GM12878 (cell line): Measurements from ENCODE around the gene LUZP2. TPM values are rescaled to one million over a fixed set of nuclear protein-coding genes. Genes with fewer than 3 reads are reported as not detected.

Experiments used
- ATAC-seq: fragments of 200-7000 bp; cut with Tn5 transposase; 3 replicates; pipeline ENCODE4 v1.9.1; 2020; ENCODE audit warnings: mild to moderate bottlenecking, moderate library complexity
- BruUV-seq: library from RNA; stranded (reverse); fragments of 400-500 nt; replicated peaks from 2 replicates; lab custom pipeline; 2021; lab: Mats Ljungman, UMichigan
- CTCF ChIA-PET: fragments of 300-600 bp; sonication (Branson Sonifier 250); formaldehyde crosslinking; extraction: SDS; loops from one replicate; lab custom pipeline; 2021; ENCODE audit warnings: inconsistent platforms; lab: Yijun Ruan, JAX
- POLR2A ChIA-PET: fragments of 350-600 bp; formaldehyde crosslinking; extraction: SDS; loops from one replicate; lab custom pipeline; 2021; ENCODE audit warnings: inconsistent platforms; lab: Charles Lee
- RAD21 ChIA-PET: fragments of 300-600 bp; sonication (Branson Sonifier 250); formaldehyde crosslinking; loops from one replicate; lab custom pipeline; 2023; ENCODE audit warnings: antibody characterized with exemption; ENCODE audit not compliant: unreplicated experiment; lab: Charles Lee
- SMC1A ChIA-PET: fragments of 300-600 bp; sonication (Branson Sonifier 250); formaldehyde crosslinking; loops from one replicate; lab custom pipeline; 2023; ENCODE audit not compliant: unreplicated experiment, uncharacterized antibody; lab: Charles Lee
- DNase-seq: peaks from one replicate; pipeline ENCODE4 v3.0.0-alpha.2; 2011; ENCODE audit warnings: low read depth, low spot score
- FAIRE-seq: peaks from 3 replicates; lab custom pipeline; 2011; peaks lifted over from hg19 to GRCh38; lab: Jason Lieb, UNC
- H2AFZ ChIP-seq: 2 replicates; pipeline ENCODE4 v1.6.0; 2011; ENCODE audit warnings: low read depth, low read length, control low read depth; ENCODE audit not compliant: control insufficient read depth
- H3K27ac ChIP-seq: 2 replicates; pipeline ENCODE4 v1.5.1; 2011; ENCODE audit warnings: control low read depth; ENCODE audit not compliant: control insufficient read depth, insufficient read depth
- H3K27me3 ChIP-seq, 2 experiments: replicated peaks in 1 of 2; 2 replicates each; pipeline versions ENCODE4 v1.6.0 to v1.6.1; 2011; ENCODE audit warnings: low read length in 1 of 2; ENCODE audit not compliant: control insufficient read depth in 2 of 2, insufficient read depth in 2 of 2
- H3K36me3 ChIP-seq, 2 experiments: 2 replicates each; pipeline ENCODE4 v1.5.1; 2011; ENCODE audit warnings: low read length in 1 of 2; ENCODE audit not compliant: control insufficient read depth in 2 of 2, insufficient read depth in 2 of 2
- H3K4me1 ChIP-seq: 2 replicates; pipeline ENCODE4 v1.6.1; 2011; ENCODE audit warnings: mild to moderate bottlenecking, low read length, moderate library complexity, mixed read lengths; ENCODE audit not compliant: control insufficient read depth, insufficient read depth
- H3K4me2 ChIP-seq: 2 replicates; pipeline ENCODE4 v1.6.0; 2011; ENCODE audit warnings: control low read depth; ENCODE audit not compliant: control insufficient read depth, insufficient read depth
- H3K4me3 ChIP-seq: fragments of 200-600 bp; sonication (generic); 2 replicates; pipeline ENCODE4 v1.5.1; 2016
- H3K79me2 ChIP-seq: 2 replicates; pipeline ENCODE4 v1.6.0; 2011; ENCODE audit warnings: low read length; ENCODE audit not compliant: control insufficient read depth, insufficient read depth
- H3K9ac ChIP-seq: 2 replicates; pipeline ENCODE4 v1.8.0; 2011; ENCODE audit warnings: low read length, control low read depth, mixed read lengths; ENCODE audit not compliant: control insufficient read depth, insufficient read depth
- H3K9me3 ChIP-seq: replicated peaks from 3 replicates; pipeline ENCODE4 v1.5.1; 2011; ENCODE audit warnings: mild to moderate bottlenecking, low read length; ENCODE audit not compliant: control insufficient read depth, insufficient read depth
- H4K20me1 ChIP-seq: 2 replicates; pipeline ENCODE4 v1.6.0; 2011; ENCODE audit not compliant: control insufficient read depth, insufficient read depth
- FOXK2 ChIP-seq: fragments of 450-650 bp; IDR thresholded peaks from 2 replicates; pipeline ENCODE4 v1.6.1; 2017; ENCODE audit warnings: mild to moderate bottlenecking, moderate library complexity
- GATAD2B ChIP-seq: fragments of 450-650 bp; conservative IDR thresholded peaks from 2 replicates; pipeline ENCODE4 v1.6.1; 2017; ENCODE audit warnings: low read depth, mild to moderate bottlenecking, moderate library complexity
- LARP7 ChIP-seq: fragments of 450-650 bp; IDR thresholded peaks from 2 replicates; pipeline ENCODE4 v1.6.1; 2017; ENCODE audit warnings: mild to moderate bottlenecking
- MXI1 ChIP-seq: fragments of 150-350 bp; IDR thresholded peaks from 2 replicates; pipeline ENCODE4 v1.6.1; 2011; ENCODE audit warnings: low read depth, mild to moderate bottlenecking, inconsistent platforms, low read length, improper control_type of control experiment
- NBN ChIP-seq: fragments of 450-650 bp; IDR thresholded peaks from 2 replicates; pipeline ENCODE4 v1.6.1; 2016
- RAD21 ChIP-seq: IDR thresholded peaks from 2 replicates; pipeline ENCODE4 v1.6.1; 2011; ENCODE audit warnings: mild to moderate bottlenecking, low read depth, low read length, moderate library complexity; ENCODE audit not compliant: insufficient read depth
- SIN3A ChIP-seq: IDR thresholded peaks from 2 replicates; pipeline ENCODE4 v1.6.1; 2012; ENCODE audit warnings: low read depth, low read length, improper control_type of control experiment
- SRF ChIP-seq, 2 experiments: IDR thresholded peaks; 2 replicates each; pipeline ENCODE4 v1.6.1; 2011; ENCODE audit warnings: low read depth in 2 of 2, low read length in 2 of 2, mild to moderate bottlenecking in 1 of 2, moderate library complexity in 1 of 2
- STAT1 ChIP-seq: fragments of 450-650 bp; conservative IDR thresholded peaks from 2 replicates; pipeline ENCODE4 v1.6.1; 2014; ENCODE audit warnings: antibody characterized with exemption, mild to moderate bottlenecking
- ZBTB40 ChIP-seq: fragments of 450-650 bp; IDR thresholded peaks from 2 replicates; pipeline ENCODE4 v1.6.1; 2016; ENCODE audit warnings: mild to moderate bottlenecking, moderate library complexity, borderline replicate concordance
- ZNF217 ChIP-seq: fragments of 450-650 bp; IDR thresholded peaks from 2 replicates; pipeline ENCODE4 v1.6.1; 2017; ENCODE audit warnings: antibody characterized with exemption, mild to moderate bottlenecking
- ZNF274 ChIP-seq: IDR thresholded peaks from one replicate; pipeline ENCODE4 v1.8.0; 2011; ENCODE audit not compliant: insufficient read length, insufficient read depth
- WGBS: methylation state at CpG from one replicate; pipeline ENCODE4 v1.1.6; 2016; ENCODE audit warnings: low lambda C conversion rate; ENCODE audit not compliant: insufficient replicate concordance, insufficient coverage; ENCODE audit errors: missing lambda C conversion rate; 5-methylcytosine and 5-hydroxymethylcytosine counted together
- in situ Hi-C: fragments of 300-500 bp; cut with MboI; formaldehyde crosslinking; loops from 9 replicates; pipeline ENCODE4 v1.14.3; 2018; ENCODE audit warnings: mixed read lengths
- intact Hi-C: fragments of 100-400 bp; cut with micrococcal nuclease; formaldehyde crosslinking; loops from one replicate; pipeline ENCODE4 v1.14.2; 2022; ENCODE audit not compliant: unreplicated experiment
- polyA plus RNA-seq, 11 experiments: library from polyadenylated mRNA; depleted of rRNA in 4 of 11; unstranded in 6 of 11; stranded (reverse) in 5 of 11; fragments of >200 nt; fragmentation: Nextera tagmentation in 4 of 11; fragmentation: Illumina TruSeq in 1 of 11; extraction: Ambion mirVana in 4 of 11; extraction: Trizol in 1 of 11; gene quantifications; 1 replicate in 1 of 11; 2 replicates in 10 of 11; pipeline versions ENCODE4 v1.2.1 to v1.2.3, GENCODE V29; 2011 to 2016; ENCODE audit warnings: inconsistent platforms in 2 of 11, missing spikeins in 2 of 11, low read depth in 1 of 11
- total RNA-seq, 4 experiments: library from RNA; depleted of rRNA in 3 of 4; stranded (reverse); fragments of >200 nt in 3 of 4; fragmentation: Illumina TruSeq in 1 of 4; extraction: Trizol in 1 of 4; gene quantifications; 2 replicates each; pipeline versions ENCODE4 v1.2.1 to v1.2.3, GENCODE V29; 2013 to 2021
- TF ChIP-seq, protein P1 (sequence below): IDR thresholded peaks from 2 replicates; pipeline ENCODE4 v1.6.1; 2012; ENCODE audit warnings: low read depth, low read length, improper control_type of control experiment
- TF ChIP-seq, protein P2 (sequence below): fragments of 150-350 bp; IDR thresholded peaks from 2 replicates; pipeline ENCODE4 v1.6.1; 2016; ENCODE audit warnings: low read depth, low read length

Gene LUZP2
- total and polyA plus RNA-seq, 10 of the 15 experiments (the other 5 are each of a cell fraction or from before 2014, with no cell fraction given), result not detected

- TF ChIP-seq ZBTB40, result no peak
- no peak for TF ChIP-seq GATAD2B
- no peak for TF ChIP-seq LARP7
- TF ChIP-seq ZNF217, result no peak
- TF ChIP-seq, protein P1, sequence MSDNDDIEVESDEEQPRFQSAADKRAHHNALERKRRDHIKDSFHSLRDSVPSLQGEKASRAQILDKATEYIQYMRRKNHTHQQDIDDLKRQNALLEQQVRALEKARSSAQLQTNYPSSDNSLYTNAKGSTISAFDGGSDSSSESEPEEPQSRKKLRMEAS, result no peak
- no peak for TF ChIP-seq MXI1
Observed at GRCh38 chr11:24572376-24572775, 75.5 kb downstream of the LUZP2 start (continued).

GRCh38 chr11:24574461-24574860 is 77.6 kb downstream of the LUZP2 start:
- no peaks in the 10 kb centered on the region for H3K27me3 ChIP-seq
- FAIRE-seq (no peak), ATAC-seq (no peak), DNase-seq (no peak)
- WGBS, result 0% methylated on average over 1 of the region's 1 CpG
- no peak overlapping the region for H3K27ac ChIP-seq
- SMC1A ChIA-PET, result no interaction called here
- no peaks in the 10 kb centered on the region for H3K4me1 ChIP-seq
- POLR2A ChIA-PET, result no interaction called here
- H3K36me3 ChIP-seq, result no peaks in the 10 kb centered on the region
- no peaks in the 10 kb centered on the region for H3K9me3 ChIP-seq
- in situ Hi-C loops, result no loop called here
- CTCF ChIA-PET, result no interaction called here
- RAD21 ChIA-PET, result no interaction called here
- no peak overlapping the region for H3K4me2 ChIP-seq
- H3K4me3 ChIP-seq, result no peak overlapping the region
- intact Hi-C loops, result no loop called here
- no TSS peak for BruUV-seq
- H3K79me2 ChIP-seq, result no peaks in the 10 kb centered on the region
- no peak overlapping the region for H2AFZ ChIP-seq
- no peak overlapping the region for H3K9ac ChIP-seq
- H4K20me1 ChIP-seq, result no peaks in the 10 kb centered on the region
- TF ChIP-seq STAT1 (no peak), RAD21 (no peak), ZNF274 (no peak), FOXK2 (no peak), SRF (IDR thresholded peaks at IDR 0.05; ENCODE audit: low read depth in 2 of 2, low read length in 2 of 2) (no peak), SIN3A (no peak), NBN (no peak)
- TF ChIP-seq, protein P2, sequence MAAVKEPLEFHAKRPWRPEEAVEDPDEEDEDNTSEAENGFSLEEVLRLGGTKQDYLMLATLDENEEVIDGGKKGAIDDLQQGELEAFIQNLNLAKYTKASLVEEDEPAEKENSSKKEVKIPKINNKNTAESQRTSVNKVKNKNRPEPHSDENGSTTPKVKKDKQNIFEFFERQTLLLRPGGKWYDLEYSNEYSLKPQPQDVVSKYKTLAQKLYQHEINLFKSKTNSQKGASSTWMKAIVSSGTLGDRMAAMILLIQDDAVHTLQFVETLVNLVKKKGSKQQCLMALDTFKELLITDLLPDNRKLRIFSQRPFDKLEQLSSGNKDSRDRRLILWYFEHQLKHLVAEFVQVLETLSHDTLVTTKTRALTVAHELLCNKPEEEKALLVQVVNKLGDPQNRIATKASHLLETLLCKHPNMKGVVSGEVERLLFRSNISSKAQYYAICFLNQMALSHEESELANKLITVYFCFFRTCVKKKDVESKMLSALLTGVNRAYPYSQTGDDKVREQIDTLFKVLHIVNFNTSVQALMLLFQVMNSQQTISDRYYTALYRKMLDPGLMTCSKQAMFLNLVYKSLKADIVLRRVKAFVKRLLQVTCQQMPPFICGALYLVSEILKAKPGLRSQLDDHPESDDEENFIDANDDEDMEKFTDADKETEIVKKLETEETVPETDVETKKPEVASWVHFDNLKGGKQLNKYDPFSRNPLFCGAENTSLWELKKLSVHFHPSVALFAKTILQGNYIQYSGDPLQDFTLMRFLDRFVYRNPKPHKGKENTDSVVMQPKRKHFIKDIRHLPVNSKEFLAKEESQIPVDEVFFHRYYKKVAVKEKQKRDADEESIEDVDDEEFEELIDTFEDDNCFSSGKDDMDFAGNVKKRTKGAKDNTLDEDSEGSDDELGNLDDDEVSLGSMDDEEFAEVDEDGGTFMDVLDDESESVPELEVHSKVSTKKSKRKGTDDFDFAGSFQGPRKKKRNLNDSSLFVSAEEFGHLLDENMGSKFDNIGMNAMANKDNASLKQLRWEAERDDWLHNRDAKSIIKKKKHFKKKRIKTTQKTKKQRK, result no peak
